Smooth muscle cell (in vitro differentiated cells): ENCODE measurements around the gene PADI6. TPM values are rescaled to one million over a fixed set of nuclear protein-coding genes. Genes with fewer than 3 reads are reported as not detected.

Experiments used
- DNase-seq: peaks from one replicate; lab custom pipeline; 2025; ENCODE audit not compliant: unreplicated experiment; lab: John Stamatoyannopoulos, UW
- H2AFZ ChIP-seq: fragments of 200-600 bp; sonication (generic); 2 replicates; pipeline ENCODE4 v1.6.0; 2016; ENCODE audit warnings: antibody characterized with exemption, low read depth, mild to moderate bottlenecking
- H3F3A ChIP-seq: fragments of 200-600 bp; sonication (generic); 2 replicates; pipeline ENCODE4 v1.6.0; 2017; ENCODE audit warnings: antibody characterized with exemption, low read depth
- H3K27ac ChIP-seq: fragments of 200-600 bp; sonication (generic); 2 replicates; pipeline ENCODE4 v1.5.1; 2016; ENCODE audit warnings: low read depth, mild to moderate bottlenecking
- H3K27me3 ChIP-seq: fragments of 200-600 bp; sonication (generic); 2 replicates; pipeline ENCODE4 v1.6.1; 2016; ENCODE audit warnings: low read depth, mild to moderate bottlenecking
- H3K36me3 ChIP-seq: fragments of 200-600 bp; sonication (generic); 2 replicates; pipeline ENCODE4 v1.5.1; 2016; ENCODE audit warnings: low read depth
- H3K4me1 ChIP-seq: fragments of 200-600 bp; sonication (generic); 2 replicates; pipeline ENCODE4 v1.5.1; 2016; ENCODE audit warnings: low read depth
- H3K4me2 ChIP-seq: fragments of 200-600 bp; sonication (generic); 2 replicates; pipeline ENCODE4 v1.6.0; 2016; ENCODE audit warnings: mild to moderate bottlenecking
- H3K4me3 ChIP-seq: fragments of 200-600 bp; sonication (generic); 2 replicates; pipeline ENCODE4 v1.5.1; 2016; ENCODE audit warnings: mild to moderate bottlenecking
- H3K79me2 ChIP-seq: fragments of 200-600 bp; sonication (generic); 2 replicates; pipeline ENCODE4 v1.6.0; 2016; ENCODE audit warnings: low read depth, mild to moderate bottlenecking
- H3K9ac ChIP-seq: fragments of 200-600 bp; sonication (generic); 2 replicates; pipeline ENCODE4 v1.6.0; 2016; ENCODE audit warnings: low read depth
- H3K9me3 ChIP-seq: fragments of 200-600 bp; sonication (generic); replicated peaks from 2 replicates; pipeline ENCODE4 v1.5.1; 2016; ENCODE audit warnings: low read depth
- H4K20me1 ChIP-seq: fragments of 200-600 bp; sonication (generic); 2 replicates; pipeline ENCODE4 v1.6.0; 2016; ENCODE audit warnings: low read depth
- WGBS: methylation state at CpG from one replicate; pipeline ENCODE4 v1.1.7; 2016; ENCODE audit warnings: low lambda C conversion rate; 5-methylcytosine and 5-hydroxymethylcytosine counted together
- polyA plus RNA-seq: library from polyadenylated mRNA; unstranded; fragments of >200 nt; fragmentation: Nextera tagmentation; extraction: Ambion mirVana; gene quantifications from 2 replicates; pipeline ENCODE4 v1.2.1, GENCODE V29; 2016
- total RNA-seq: library from RNA; depleted of rRNA; stranded (reverse); fragments of >200 nt; gene quantifications from 2 replicates; pipeline ENCODE4 v1.2.3, GENCODE V29; 2014
- TF ChIP-seq, protein P1 (sequence below): fragments of 200-600 bp; sonication (generic); IDR thresholded peaks from 2 replicates; pipeline ENCODE4 v1.5.1; 2017; ENCODE audit warnings: borderline replicate concordance, mild to moderate bottlenecking, antibody characterized with exemption; ENCODE audit not compliant: insufficient read depth, poor library complexity, severe bottlenecking

Gene PADI6
- total and polyA plus RNA-seq, 2 experiments from 2014 or later, result not detected

DNA sequence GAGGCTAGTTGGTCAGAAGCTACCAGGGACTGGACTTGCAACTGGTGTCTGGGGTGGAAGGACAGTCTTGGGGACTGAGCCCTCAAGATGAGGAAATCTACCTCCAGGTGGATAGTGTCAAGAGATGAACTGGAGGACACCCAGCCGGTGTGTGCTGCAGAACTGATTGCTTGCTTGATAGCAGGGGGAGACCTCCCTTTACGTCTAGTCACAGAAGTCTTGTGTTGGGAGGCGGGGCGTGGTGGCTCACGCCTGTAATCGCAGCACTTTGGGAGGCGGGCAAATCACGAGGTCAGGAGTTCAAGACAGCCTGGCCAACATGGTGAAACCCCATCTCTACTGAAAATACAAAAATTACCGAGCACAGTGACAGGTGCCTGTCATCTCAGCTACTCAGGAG lies 62.6 kb downstream of the PADI6 start:
- Histone ChIP-seq H3K4me2 (no peak overlapping the region), H3K4me1 (peaks cover 14% of the 10 kb centered on the region), H3K9ac (no peak overlapping the region), H2AFZ (no peak overlapping the region), H3K36me3 (no peaks in the 10 kb centered on the region), H3K4me3 (no peak overlapping the region), H3K27ac (no peak overlapping the region), H3K9me3 (no peaks in the 10 kb centered on the region), H3F3A (peaks cover 11% of the 10 kb centered on the region), H3K79me2 (peaks cover 75% of the 10 kb centered on the region), H4K20me1 (peaks cover 77% of the 10 kb centered on the region), H3K27me3 (no peaks in the 10 kb centered on the region)
- TF ChIP-seq, protein P1, sequence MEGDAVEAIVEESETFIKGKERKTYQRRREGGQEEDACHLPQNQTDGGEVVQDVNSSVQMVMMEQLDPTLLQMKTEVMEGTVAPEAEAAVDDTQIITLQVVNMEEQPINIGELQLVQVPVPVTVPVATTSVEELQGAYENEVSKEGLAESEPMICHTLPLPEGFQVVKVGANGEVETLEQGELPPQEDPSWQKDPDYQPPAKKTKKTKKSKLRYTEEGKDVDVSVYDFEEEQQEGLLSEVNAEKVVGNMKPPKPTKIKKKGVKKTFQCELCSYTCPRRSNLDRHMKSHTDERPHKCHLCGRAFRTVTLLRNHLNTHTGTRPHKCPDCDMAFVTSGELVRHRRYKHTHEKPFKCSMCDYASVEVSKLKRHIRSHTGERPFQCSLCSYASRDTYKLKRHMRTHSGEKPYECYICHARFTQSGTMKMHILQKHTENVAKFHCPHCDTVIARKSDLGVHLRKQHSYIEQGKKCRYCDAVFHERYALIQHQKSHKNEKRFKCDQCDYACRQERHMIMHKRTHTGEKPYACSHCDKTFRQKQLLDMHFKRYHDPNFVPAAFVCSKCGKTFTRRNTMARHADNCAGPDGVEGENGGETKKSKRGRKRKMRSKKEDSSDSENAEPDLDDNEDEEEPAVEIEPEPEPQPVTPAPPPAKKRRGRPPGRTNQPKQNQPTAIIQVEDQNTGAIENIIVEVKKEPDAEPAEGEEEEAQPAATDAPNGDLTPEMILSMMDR, result no peak
- DNase-seq, result no peak
- WGBS, result 85% methylated on average over 9 of the region's 9 CpGs

DNA sequence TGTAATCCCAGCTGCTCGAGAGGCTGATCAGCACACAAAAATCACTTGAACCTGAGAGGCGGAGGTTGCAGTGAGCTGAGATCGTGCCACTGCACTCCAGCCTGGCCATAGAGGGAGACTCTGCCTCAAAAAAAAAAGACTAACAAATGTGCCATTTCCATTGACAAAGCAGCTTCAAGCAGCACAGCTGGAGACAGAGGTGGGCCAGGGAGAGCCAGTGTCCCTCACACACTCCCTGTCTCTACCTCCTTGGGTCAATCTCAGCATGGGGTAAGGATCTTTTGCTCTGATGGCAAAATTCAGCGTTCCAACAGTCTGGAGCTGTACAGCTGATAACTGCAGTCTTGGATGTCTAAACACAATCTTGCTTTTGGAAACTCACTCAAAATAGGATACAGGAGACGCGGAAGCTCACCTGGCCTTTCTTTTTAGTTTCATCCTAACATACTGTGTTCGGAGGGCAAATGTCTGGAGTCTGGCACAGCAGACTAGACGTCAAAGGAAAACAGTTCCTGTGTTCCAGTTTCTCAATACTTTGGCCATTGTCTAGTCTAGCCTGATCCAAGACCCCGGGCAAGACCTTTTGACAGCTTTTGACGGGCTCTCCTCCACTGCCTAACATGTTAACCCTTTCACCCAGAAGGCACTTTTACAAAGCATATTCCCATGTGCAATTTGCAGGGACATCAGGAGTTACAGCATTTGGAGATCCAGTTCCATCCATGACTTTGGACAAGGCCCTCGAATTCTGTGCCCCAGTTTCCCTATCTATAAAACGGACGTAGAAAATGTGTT lies 64.6 kb downstream of the PADI6 start:
- Histone ChIP-seq H3F3A (peaks cover 11% of the 10 kb centered on the region), H3K36me3 (no peaks in the 10 kb centered on the region), H3K4me2 (peak overlapping the region; percentile 99), H3K4me1 (peaks cover 31% of the 10 kb centered on the region), H3K9ac (peak overlapping the region; percentile 83), H3K79me2 (peaks cover 59% of the 10 kb centered on the region), H3K27me3 (no peaks in the 10 kb centered on the region), H4K20me1 (peaks cover 58% of the 10 kb centered on the region), H3K27ac (peak overlapping the region; percentile 66), H2AFZ (peak overlapping the region; percentile 87), H3K4me3 (peak overlapping the region; percentile 80), H3K9me3 (no peaks in the 10 kb centered on the region)
- 49% methylated on average over 13 of the region's 13 CpGs for WGBS
- DNase-seq, result no peak
- TF ChIP-seq, protein P1, result no peak

DNA sequence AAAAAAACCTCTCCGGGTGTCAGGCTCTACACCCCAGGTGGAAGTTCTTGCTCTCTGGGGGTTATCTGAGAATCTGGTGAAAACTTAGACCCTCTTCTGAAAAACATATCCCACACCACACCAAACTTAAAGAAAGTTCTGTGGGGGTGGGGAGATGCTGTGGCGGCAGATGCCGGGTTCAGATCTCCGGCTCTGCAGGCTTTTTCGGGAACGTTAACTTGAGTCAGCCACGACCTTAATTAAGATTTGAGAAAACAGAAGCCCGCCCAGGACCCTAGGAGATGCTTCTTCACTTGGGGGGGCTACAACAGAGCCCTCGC lies 65.2 kb downstream of the PADI6 start:
- no peaks in the 10 kb centered on the region for H3K36me3 ChIP-seq
- H2AFZ ChIP-seq, result peak overlapping the region; percentile 87
- H3K79me2 ChIP-seq, result peaks cover 52% of the 10 kb centered on the region
- H3K4me2 ChIP-seq, result peak overlapping the region; percentile 99
- no peaks in the 10 kb centered on the region for H3K9me3 ChIP-seq
- peaks cover 11% of the 10 kb centered on the region for H3F3A ChIP-seq
- H3K9ac ChIP-seq, result peak overlapping the region; percentile 83
- H3K4me3 ChIP-seq, result peak overlapping the region; percentile 80
- peaks cover 34% of the 10 kb centered on the region for H3K4me1 ChIP-seq
- H3K27me3 ChIP-seq, result no peaks in the 10 kb centered on the region
- peak overlapping the region; percentile 66 for H3K27ac ChIP-seq
- H4K20me1 ChIP-seq, result peaks cover 52% of the 10 kb centered on the region
- TF ChIP-seq, protein P1, result no peak
- DNase-seq, result no peak
- WGBS, result 3% methylated on average over 9 of the region's 9 CpGs
